ENCODE data around the gene ROBO1. TPM values are rescaled to one million over a fixed set of nuclear protein-coding genes. Genes with fewer than 3 reads are reported as not detected.
"Not testable (repeated sequence)": the region's sequence is repeated elsewhere in the genome, so short reads cannot be mapped to it uniquely, and the experiment has no call there.

Gene ROBO1
- polyA plus RNA-seq, 1 experiment: 33.9 TPM

DNA sequence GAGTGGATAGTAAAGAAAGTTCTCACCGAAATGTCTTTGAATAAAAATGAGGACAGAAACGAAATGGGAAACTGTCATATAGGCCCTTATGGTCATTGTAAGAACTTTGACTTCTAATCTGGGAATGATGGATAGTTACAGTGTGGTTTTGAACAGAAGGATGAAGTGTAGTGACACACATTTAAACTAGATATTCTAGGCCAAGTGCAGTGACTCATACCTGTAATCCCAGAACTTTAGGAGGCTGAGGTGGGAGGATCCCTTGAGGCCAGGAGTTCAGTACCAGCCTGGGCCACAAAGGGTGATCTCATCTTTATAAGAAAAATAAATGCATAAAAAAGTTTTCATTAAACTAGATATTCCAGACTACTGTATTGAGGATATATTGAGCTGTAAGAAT, 452.8 kb downstream of the ROBO1 start:
- TF ChIP-seq, protein P1, sequence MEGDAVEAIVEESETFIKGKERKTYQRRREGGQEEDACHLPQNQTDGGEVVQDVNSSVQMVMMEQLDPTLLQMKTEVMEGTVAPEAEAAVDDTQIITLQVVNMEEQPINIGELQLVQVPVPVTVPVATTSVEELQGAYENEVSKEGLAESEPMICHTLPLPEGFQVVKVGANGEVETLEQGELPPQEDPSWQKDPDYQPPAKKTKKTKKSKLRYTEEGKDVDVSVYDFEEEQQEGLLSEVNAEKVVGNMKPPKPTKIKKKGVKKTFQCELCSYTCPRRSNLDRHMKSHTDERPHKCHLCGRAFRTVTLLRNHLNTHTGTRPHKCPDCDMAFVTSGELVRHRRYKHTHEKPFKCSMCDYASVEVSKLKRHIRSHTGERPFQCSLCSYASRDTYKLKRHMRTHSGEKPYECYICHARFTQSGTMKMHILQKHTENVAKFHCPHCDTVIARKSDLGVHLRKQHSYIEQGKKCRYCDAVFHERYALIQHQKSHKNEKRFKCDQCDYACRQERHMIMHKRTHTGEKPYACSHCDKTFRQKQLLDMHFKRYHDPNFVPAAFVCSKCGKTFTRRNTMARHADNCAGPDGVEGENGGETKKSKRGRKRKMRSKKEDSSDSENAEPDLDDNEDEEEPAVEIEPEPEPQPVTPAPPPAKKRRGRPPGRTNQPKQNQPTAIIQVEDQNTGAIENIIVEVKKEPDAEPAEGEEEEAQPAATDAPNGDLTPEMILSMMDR (IDR thresholded peaks at IDR 0.05; ENCODE audit: insufficient read depth, low read depth, low read length): no peak
- POLR2A ChIA-PET: no interaction called here
- Histone ChIP-seq H3K27me3 (ENCODE audit: control insufficient read depth, insufficient read depth, low read length) (no peaks in the 10 kb centered on the region), H3K4me3 (ENCODE audit: low read depth, low read length) (no peak overlapping the region), H3K36me3 (ENCODE audit: control insufficient read depth, insufficient read depth, low read length) (no peaks in the 10 kb centered on the region)
- CTCF ChIA-PET: no interaction called here
- DNase-seq (ENCODE audit: low read depth): no peak

DNA sequence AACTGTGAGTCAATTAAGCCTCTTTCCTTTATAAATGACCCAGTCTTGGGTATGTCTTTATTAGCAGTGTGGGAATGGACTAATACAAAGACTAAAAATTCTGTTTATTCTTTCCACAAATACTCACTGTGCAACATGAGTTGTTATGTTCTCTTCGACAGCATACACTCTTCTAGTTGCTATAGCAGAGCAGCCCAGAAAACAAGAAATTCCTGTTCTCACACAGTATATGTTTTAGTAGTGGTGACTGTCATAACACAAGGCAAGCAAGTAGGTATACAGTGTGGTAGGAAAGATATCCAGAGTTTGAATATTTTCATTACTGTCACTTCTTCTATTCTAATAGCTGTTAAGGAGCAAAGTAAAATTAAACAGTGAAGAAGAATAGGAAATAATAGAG, 453.3 kb downstream of the ROBO1 start:
- ChIA-PET CTCF (no interaction called here), POLR2A (no interaction called here)
- TF ChIP-seq, protein P1 (IDR thresholded peaks at IDR 0.05; ENCODE audit: insufficient read depth, low read depth, low read length): no peak
- Histone ChIP-seq H3K27me3 (ENCODE audit: control insufficient read depth, insufficient read depth, low read length) (no peaks in the 10 kb centered on the region), H3K36me3 (ENCODE audit: control insufficient read depth, insufficient read depth, low read length) (no peaks in the 10 kb centered on the region), H3K4me3 (ENCODE audit: low read depth, low read length) (no peak overlapping the region)
- no peak for DNase-seq (ENCODE audit: low read depth)

DNA sequence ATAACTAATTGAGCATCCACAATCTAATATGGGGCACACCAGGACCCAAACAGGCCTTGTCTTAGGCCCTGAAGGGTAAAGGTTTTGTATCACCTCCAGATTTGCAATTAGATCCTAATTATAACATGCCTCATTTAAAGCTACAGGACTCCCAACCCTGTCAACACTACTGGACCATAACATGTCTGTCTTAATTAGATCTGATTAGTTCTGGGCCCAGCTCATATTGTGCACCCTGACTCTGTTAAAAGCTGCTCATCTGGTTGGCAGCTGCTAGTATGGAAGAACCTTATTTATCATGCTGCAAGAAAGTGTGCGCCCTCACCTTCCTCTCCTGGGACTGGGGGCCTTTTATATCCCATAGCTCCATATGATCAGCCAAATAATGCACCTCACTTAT, 457.8 kb downstream of the ROBO1 start:
- Histone ChIP-seq H3K27me3 (ENCODE audit: control insufficient read depth, insufficient read depth, low read length) (no peaks in the 10 kb centered on the region), H3K36me3 (ENCODE audit: control insufficient read depth, insufficient read depth, low read length) (no peaks in the 10 kb centered on the region), H3K4me3 (ENCODE audit: low read depth, low read length) (no peak overlapping the region)
- TF ChIP-seq, protein P1 (IDR thresholded peaks at IDR 0.05; ENCODE audit: insufficient read depth, low read depth, low read length): no peak
- ChIA-PET CTCF (no interaction called here), POLR2A (no interaction called here)
- DNase-seq (ENCODE audit: low read depth): no peak

DNA sequence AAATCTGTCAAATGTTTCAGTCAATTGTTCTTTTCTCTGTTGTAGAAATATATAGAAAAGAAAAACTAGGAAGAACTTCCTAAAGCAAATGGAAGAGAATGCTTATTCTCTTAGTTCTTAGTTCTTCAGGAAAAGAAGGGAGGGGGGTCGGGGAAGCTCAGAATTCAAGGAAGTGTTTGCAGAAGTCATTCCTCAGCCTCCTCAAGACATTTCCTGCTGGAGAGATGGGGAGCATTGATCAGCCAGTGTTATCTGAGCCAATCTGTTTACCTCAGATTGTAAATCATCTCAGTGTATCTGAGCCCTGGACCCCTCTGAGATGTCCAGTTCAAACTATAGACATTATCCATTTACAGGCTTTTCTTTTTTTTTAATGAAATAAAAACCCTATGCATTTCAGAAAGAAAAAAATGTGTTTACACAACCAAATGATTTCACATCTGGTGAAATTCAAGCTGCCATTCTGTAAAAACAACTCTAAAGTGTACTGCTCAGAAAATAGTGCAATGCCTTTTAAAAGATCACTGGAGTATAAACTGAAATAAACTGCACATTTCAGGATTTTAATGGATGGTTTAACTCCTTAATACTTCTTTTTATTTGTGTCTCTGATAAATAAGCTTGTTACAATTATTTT, 460.7 kb downstream of the ROBO1 start:
- POLR2A ChIA-PET: no interaction called here
- DNase-seq (ENCODE audit: low read depth): no peak
- CTCF ChIA-PET: interaction anchor here (1.1 kb wide), 1 partner anchor 221 kb away, joined by 3 read pairs; no protein-coding TSS in a partner anchor
- no peak overlapping the region for H3K4me3 ChIP-seq (ENCODE audit: low read depth, low read length)
- H3K27me3 ChIP-seq (ENCODE audit: control insufficient read depth, insufficient read depth, low read length): no peaks in the 10 kb centered on the region
- TF ChIP-seq, protein P1 (IDR thresholded peaks at IDR 0.05; ENCODE audit: insufficient read depth, low read depth, low read length): no peak
- H3K36me3 ChIP-seq (ENCODE audit: control insufficient read depth, insufficient read depth, low read length): no peaks in the 10 kb centered on the region

DNA sequence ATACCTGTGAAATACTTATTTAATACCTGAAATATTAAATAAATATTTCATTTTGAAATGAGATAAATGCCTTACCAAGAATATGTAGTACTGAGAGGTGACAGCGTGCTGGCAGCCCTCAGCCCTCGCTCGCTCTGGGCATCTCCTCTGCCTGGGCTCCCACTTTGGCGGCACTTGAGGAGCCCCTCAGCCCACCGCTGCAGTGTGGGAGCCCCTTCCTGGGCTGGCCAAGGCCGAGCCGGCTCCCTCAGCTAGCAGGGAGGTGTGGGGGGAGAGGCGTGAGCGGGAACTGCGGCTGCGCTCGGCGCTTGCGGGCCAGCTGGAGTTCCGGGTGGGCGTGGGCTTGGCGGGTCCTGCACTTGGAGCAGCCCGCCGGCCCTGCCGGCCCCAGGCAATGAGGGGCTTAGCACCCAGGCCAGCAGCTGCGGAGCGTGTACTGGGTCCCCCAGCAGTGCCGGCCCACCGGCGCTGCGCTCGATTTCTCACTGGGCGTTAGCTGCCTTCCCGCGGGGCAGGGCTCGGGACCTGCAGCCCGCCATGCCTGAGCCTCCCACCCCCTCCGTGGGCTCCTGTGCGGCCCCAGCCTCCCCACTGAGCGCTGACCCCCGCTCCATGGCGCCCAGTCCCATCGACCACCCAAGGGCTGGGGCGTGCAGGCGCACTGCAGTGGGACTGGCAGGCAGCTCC, 467.7 kb downstream of the ROBO1 start:
- DNase-seq (ENCODE audit: low read depth); H3K27me3 ChIP-seq (ENCODE audit: control insufficient read depth, insufficient read depth, low read length); CTCF ChIA-PET; H3K4me3 ChIP-seq (ENCODE audit: low read depth, low read length); H3K36me3 ChIP-seq (ENCODE audit: control insufficient read depth, insufficient read depth, low read length); POLR2A ChIA-PET: not testable (repeated sequence)

All from BJ (cell line).